HepG2 (cell line): Measurements from ENCODE around the gene ATRN. TPM values are rescaled to one million over a fixed set of nuclear protein-coding genes. Genes with fewer than 3 reads are reported as not detected.

ENCODE experiments used
- ADNP ChIP-seq: sonication (generic); formaldehyde crosslinking; IDR thresholded peaks from 2 replicates; pipeline ENCODE4 v1.4.0; 2020; ENCODE audit warnings: missing genetic modification reagents
- GABPA ChIP-seq, 2 experiments: IDR thresholded peaks; 2 replicates each; pipeline ENCODE4 v1.6.1; 2011 to 2016; ENCODE audit warnings: low read depth in 2 of 2, low read length in 1 of 2, missing biosample characterization in 1 of 2, missing genetic modification characterization in 1 of 2
- HOXA3 ChIP-seq: sonication (generic); formaldehyde crosslinking; IDR thresholded peaks from 2 replicates; pipeline ENCODE4 v1.5.0; 2020; ENCODE audit warnings: missing genetic modification reagents
- JUN ChIP-seq: sonication (generic); formaldehyde crosslinking; IDR thresholded peaks from 2 replicates; pipeline ENCODE4 v1.4.0; 2020; ENCODE audit warnings: mild to moderate bottlenecking, missing genetic modification reagents
- KLF16 ChIP-seq, 2 experiments: sonication (generic) in 1 of 2; formaldehyde crosslinking in 1 of 2; IDR thresholded peaks; 2 replicates each; pipeline versions ENCODE4 v1.6.1 to v1.8.0; 2016 to 2023; ENCODE audit warnings: missing genetic modification reagents in 2 of 2, missing compliant biosample characterization in 1 of 2
- NR2F1 ChIP-seq, 2 experiments: fragments of 450-650 bp in 1 of 2; formaldehyde crosslinking in 1 of 2; IDR thresholded peaks; 2 replicates each; pipeline versions ENCODE4 v1.5.0 to v1.6.1; 2016 to 2020; ENCODE audit warnings: mild to moderate bottlenecking in 1 of 2, missing compliant biosample characterization in 1 of 2, missing genetic modification reagents in 1 of 2, moderate library complexity in 1 of 2
- SMAD9 ChIP-seq: sonication (generic); formaldehyde crosslinking; IDR thresholded peaks from 2 replicates; pipeline ENCODE4 v1.5.1; 2020; ENCODE audit warnings: mild to moderate bottlenecking, missing genetic modification reagents
- TGIF2 ChIP-seq: IDR thresholded peaks from 2 replicates; pipeline ENCODE4 v1.6.1; 2016; ENCODE audit warnings: control low read depth, missing compliant biosample characterization
- TMF1 ChIP-seq: sonication (generic); formaldehyde crosslinking; IDR thresholded peaks from 2 replicates; pipeline ENCODE4 v1.8.1; 2022; ENCODE audit warnings: low read depth, missing genetic modification reagents
- ZC3H4 ChIP-seq: sonication (generic); formaldehyde crosslinking; IDR thresholded peaks from 2 replicates; pipeline ENCODE4 v1.4.0; 2020; ENCODE audit warnings: missing genetic modification reagents, borderline replicate concordance
- ZNF251 ChIP-seq: sonication (generic); formaldehyde crosslinking; IDR thresholded peaks from 2 replicates; pipeline ENCODE4 v1.9.0; 2021; ENCODE audit warnings: mild to moderate bottlenecking, missing genetic modification reagents
- ZNF432 ChIP-seq: sonication (generic); formaldehyde crosslinking; IDR thresholded peaks from 2 replicates; pipeline ENCODE4 v1.5.0; 2020; ENCODE audit warnings: missing genetic modification reagents, mild to moderate bottlenecking, borderline replicate concordance
- ZNF724P ChIP-seq: sonication (generic); formaldehyde crosslinking; IDR thresholded peaks from 2 replicates; pipeline ENCODE4 v1.8.0; 2022; ENCODE audit warnings: missing genetic modification reagents, borderline replicate concordance
- polyA plus RNA-seq, 8 experiments: library from polyadenylated mRNA; depleted of rRNA in 3 of 8; stranded (reverse) in 7 of 8; unstranded in 1 of 8; fragments of >200 nt; fragmentation: Illumina TruSeq in 4 of 8; extraction: Trizol in 4 of 8; gene quantifications; 2 replicates each; pipeline versions ENCODE4 v1.2.1 to v1.2.3, GENCODE V29; 2011 to 2016; ENCODE audit warnings: low read depth in 4 of 8, missing spikeins in 1 of 8, mixed read lengths in 1 of 8; ENCODE audit not compliant: insufficient read depth in 1 of 8
- total RNA-seq, 5 experiments: library from RNA; depleted of rRNA; stranded (reverse); fragments of >200 nt; fragmentation: Illumina TruSeq; extraction: Trizol; gene quantifications; 2 replicates each; pipeline ENCODE4 v1.2.3, GENCODE V29; 2016; ENCODE audit warnings: low read depth in 1 of 5
- TF ChIP-seq, protein P1 (sequence below): sonication (generic); formaldehyde crosslinking; IDR thresholded peaks from 2 replicates; pipeline ENCODE4 v1.4.0; 2020; ENCODE audit warnings: missing genetic modification reagents, borderline replicate concordance
- TF ChIP-seq, protein P2 (sequence below): sonication (generic); formaldehyde crosslinking; IDR thresholded peaks from 2 replicates; pipeline ENCODE4 v1.9.0; 2021; ENCODE audit warnings: missing genetic modification reagents, mild to moderate bottlenecking, borderline replicate concordance
- TF ChIP-seq, protein P3 (sequence below): sonication (generic); formaldehyde crosslinking; IDR thresholded peaks from 2 replicates; pipeline ENCODE4 v1.8.0; 2022; ENCODE audit warnings: missing genetic modification reagents, low read depth, mild to moderate bottlenecking, borderline replicate concordance
- TF ChIP-seq, protein P4 (sequence below): sonication (generic); formaldehyde crosslinking; IDR thresholded peaks from 2 replicates; pipeline ENCODE4 v1.4.0; 2020; ENCODE audit warnings: missing genetic modification reagents
- TF ChIP-seq, protein P5 (sequence below): sonication (generic); formaldehyde crosslinking; IDR thresholded peaks from 2 replicates; pipeline ENCODE4 v1.5.1; 2020; ENCODE audit warnings: missing genetic modification reagents, mild to moderate bottlenecking, borderline replicate concordance
- TF ChIP-seq, protein P6 (sequence below): sonication (generic); formaldehyde crosslinking; IDR thresholded peaks from 2 replicates; pipeline ENCODE4 v1.4.0; 2020; ENCODE audit warnings: missing genetic modification reagents, mild to moderate bottlenecking, borderline replicate concordance

The ATRN gene
- total and polyA plus RNA-seq, 2 of the 13 experiments (the other 11 are each of a cell fraction or from before 2014, with no cell fraction given): 44.2 to 81.1 TPM

DNA sequence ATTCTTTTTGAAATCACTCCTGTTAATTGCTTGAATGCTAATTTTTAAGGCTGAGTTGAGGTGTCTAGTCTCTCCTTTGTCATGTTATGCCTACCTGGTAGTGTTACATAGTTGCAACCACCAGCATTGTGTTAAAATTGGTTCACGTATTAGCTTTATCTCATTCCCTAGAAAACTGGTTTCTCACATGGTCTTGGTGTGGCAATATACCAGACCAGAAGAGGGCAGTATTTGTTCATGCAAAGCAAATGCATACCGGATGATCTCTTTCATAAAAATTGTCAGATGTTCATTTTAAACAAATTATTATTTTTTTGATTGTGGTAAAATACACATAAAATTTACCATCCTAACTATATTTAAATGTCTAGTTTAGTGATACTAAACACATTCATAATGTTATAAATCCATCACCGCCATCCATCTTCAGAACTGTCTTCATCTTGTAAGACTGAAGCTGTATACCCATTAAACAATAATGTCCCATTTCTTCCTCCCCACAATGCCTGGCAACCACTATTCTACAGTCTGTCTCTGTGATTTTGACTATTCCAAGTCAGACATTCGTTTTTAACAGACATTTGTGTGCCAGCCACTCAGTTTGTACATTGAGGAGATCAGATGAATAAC lies 92.8 kb downstream of the ATRN start (continued):
- TF ChIP-seq, protein P1, sequence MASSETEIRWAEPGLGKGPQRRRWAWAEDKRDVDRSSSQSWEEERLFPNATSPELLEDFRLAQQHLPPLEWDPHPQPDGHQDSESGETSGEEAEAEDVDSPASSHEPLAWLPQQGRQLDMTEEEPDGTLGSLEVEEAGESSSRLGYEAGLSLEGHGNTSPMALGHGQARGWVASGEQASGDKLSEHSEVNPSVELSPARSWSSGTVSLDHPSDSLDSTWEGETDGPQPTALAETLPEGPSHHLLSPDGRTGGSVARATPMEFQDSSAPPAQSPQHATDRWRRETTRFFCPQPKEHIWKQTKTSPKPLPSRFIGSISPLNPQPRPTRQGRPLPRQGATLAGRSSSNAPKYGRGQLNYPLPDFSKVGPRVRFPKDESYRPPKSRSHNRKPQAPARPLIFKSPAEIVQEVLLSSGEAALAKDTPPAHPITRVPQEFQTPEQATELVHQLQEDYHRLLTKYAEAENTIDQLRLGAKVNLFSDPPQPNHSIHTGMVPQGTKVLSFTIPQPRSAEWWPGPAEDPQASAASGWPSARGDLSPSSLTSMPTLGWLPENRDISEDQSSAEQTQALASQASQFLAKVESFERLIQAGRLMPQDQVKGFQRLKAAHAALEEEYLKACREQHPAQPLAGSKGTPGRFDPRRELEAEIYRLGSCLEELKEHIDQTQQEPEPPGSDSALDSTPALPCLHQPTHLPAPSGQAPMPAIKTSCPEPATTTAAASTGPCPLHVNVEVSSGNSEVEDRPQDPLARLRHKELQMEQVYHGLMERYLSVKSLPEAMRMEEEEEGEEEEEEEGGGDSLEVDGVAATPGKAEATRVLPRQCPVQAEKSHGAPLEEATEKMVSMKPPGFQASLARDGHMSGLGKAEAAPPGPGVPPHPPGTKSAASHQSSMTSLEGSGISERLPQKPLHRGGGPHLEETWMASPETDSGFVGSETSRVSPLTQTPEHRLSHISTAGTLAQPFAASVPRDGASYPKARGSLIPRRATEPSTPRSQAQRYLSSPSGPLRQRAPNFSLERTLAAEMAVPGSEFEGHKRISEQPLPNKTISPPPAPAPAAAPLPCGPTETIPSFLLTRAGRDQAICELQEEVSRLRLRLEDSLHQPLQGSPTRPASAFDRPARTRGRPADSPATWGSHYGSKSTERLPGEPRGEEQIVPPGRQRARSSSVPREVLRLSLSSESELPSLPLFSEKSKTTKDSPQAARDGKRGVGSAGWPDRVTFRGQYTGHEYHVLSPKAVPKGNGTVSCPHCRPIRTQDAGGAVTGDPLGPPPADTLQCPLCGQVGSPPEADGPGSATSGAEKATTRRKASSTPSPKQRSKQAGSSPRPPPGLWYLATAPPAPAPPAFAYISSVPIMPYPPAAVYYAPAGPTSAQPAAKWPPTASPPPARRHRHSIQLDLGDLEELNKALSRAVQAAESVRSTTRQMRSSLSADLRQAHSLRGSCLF (CRISPR knock-in tag): no peak
- TF ChIP-seq ZNF432: no peak
- TF ChIP-seq, protein P2, sequence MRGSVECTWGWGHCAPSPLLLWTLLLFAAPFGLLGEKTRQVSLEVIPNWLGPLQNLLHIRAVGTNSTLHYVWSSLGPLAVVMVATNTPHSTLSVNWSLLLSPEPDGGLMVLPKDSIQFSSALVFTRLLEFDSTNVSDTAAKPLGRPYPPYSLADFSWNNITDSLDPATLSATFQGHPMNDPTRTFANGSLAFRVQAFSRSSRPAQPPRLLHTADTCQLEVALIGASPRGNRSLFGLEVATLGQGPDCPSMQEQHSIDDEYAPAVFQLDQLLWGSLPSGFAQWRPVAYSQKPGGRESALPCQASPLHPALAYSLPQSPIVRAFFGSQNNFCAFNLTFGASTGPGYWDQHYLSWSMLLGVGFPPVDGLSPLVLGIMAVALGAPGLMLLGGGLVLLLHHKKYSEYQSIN (CRISPR knock-in tag): no peak
- no peak for TF ChIP-seq JUN
- no peak for TF ChIP-seq ADNP (CRISPR knock-in tag)
- no peak for TF ChIP-seq TMF1 (CRISPR knock-in tag)
- no peak for TF ChIP-seq TGIF2 (CRISPR knock-in tag)
- no peak for TF ChIP-seq HOXA3 (CRISPR knock-in tag)
- no peak for TF ChIP-seq NR2F1 (CRISPR knock-in tag; IDR thresholded peaks at IDR 0.05)
- TF ChIP-seq, protein P3, sequence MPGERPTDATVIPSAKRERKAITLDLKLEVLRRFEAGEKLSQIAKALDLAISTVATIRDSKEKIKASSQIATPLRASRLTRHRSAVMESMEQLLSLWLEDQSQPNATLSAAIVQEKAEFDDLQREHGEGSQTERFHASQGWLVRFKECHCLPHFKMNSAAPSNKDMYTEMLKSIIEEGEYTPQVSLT (CRISPR knock-in tag): no peak
- no peak for TF ChIP-seq GABPA (IDR thresholded peaks at IDR 0.05; ENCODE audit: low read depth, low read length)
- no peak for TF ChIP-seq GABPA (CRISPR knock-in tag; IDR thresholded peaks at IDR 0.05; ENCODE audit: low read depth)
- no peak for TF ChIP-seq ZNF724P (CRISPR knock-in tag)
- no peak for TF ChIP-seq ZNF251 (CRISPR knock-in tag)
- no peak for TF ChIP-seq SMAD9
- TF ChIP-seq, protein P4, sequence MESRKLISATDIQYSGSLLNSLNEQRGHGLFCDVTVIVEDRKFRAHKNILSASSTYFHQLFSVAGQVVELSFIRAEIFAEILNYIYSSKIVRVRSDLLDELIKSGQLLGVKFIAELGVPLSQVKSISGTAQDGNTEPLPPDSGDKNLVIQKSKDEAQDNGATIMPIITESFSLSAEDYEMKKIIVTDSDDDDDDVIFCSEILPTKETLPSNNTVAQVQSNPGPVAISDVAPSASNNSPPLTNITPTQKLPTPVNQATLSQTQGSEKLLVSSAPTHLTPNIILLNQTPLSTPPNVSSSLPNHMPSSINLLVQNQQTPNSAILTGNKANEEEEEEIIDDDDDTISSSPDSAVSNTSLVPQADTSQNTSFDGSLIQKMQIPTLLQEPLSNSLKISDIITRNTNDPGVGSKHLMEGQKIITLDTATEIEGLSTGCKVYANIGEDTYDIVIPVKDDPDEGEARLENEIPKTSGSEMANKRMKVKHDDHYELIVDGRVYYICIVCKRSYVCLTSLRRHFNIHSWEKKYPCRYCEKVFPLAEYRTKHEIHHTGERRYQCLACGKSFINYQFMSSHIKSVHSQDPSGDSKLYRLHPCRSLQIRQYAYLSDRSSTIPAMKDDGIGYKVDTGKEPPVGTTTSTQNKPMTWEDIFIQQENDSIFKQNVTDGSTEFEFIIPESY (CRISPR knock-in tag): no peak
- TF ChIP-seq, protein P5, sequence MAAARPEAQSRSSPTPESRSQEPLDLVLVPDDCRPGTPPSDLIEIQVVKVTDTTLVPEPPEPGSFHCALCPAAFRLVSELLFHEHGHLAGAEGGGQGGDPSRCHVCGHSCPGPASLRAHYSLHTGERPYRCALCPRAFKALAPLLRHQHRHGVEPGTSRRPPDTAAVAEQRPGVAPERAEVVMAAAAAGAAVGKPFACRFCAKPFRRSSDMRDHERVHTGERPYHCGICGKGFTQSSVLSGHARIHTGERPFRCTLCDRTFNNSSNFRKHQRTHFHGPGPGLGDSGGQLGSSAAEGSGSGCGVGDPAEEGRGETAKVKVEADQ: no peak
- TF ChIP-seq, protein P6, sequence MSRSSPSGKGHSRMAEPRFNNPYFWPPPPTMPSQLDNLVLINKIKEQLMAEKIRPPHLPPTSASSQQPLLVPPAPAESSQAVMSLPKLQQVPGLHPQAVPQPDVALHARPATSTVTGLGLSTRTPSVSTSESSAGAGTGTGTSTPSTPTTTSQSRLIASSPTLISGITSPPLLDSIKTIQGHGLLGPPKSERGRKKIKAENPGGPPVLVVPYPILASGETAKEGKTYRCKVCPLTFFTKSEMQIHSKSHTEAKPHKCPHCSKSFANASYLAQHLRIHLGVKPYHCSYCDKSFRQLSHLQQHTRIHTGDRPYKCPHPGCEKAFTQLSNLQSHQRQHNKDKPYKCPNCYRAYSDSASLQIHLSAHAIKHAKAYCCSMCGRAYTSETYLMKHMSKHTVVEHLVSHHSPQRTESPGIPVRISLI (CRISPR knock-in tag): no peak
- TF ChIP-seq KLF16 (CRISPR knock-in tag; IDR thresholded peaks at IDR 0.05): no peak
- no peak for TF ChIP-seq ZC3H4 (CRISPR knock-in tag)
